Esophagus muscularis mucosa (tissue), 4 donors: ENCODE measurements around the gene RFTN1. TPM values are rescaled to one million over a fixed set of nuclear protein-coding genes. Genes with fewer than 3 reads are reported as not detected.

Source experiments
- DNase-seq: peaks from one replicate; pipeline ENCODE4 v3.0.0-alpha.2; 2017; ENCODE audit errors: extremely low spot score
- H3K27ac ChIP-seq, 4 donors: fragments of 200-600 bp; sonication (generic); replicated peaks in 1 of 4; 1 replicate in 3 of 4; 2 replicates in 1 of 4; pipeline ENCODE4 v1.5.1; 2016 to 2019; ENCODE audit warnings: mild to moderate bottlenecking in 1 of 4
- H3K27me3 ChIP-seq, 4 donors: fragments of 200-600 bp; sonication (generic); one replicate each; pipeline versions ENCODE4 v1.5.1 to v1.6.0; 2016 to 2019
- H3K36me3 ChIP-seq, 4 donors: fragments of 200-600 bp; sonication (generic); one replicate each; pipeline ENCODE4 v1.5.1; 2016 to 2019
- H3K4me1 ChIP-seq, 4 donors: fragments of 200-600 bp; sonication (generic); one replicate each; pipeline ENCODE4 v1.5.1; 2016 to 2019
- H3K4me3 ChIP-seq, 4 donors: fragments of 200-600 bp; sonication (generic); 1 replicate in 2 of 4; 2 replicates in 2 of 4; pipeline ENCODE4 v1.5.1; 2016 to 2019; ENCODE audit warnings: mild to moderate bottlenecking in 4 of 4, moderate library complexity in 1 of 4
- H3K9me3 ChIP-seq, 4 donors: fragments of 200-600 bp; sonication (generic); 1 replicate in 3 of 4; 2 replicates in 1 of 4; pipeline ENCODE4 v1.5.1; 2016 to 2019
- CTCF ChIP-seq, 3 experiments: fragments of 200-600 bp in 2 of 3; fragments of 450-650 bp in 1 of 3; sonication (generic) in 2 of 3; IDR thresholded peaks; one replicate each; pipeline ENCODE4 v1.5.1; 2017 to 2019; ENCODE audit warnings: antibody characterized with exemption in 3 of 3, mild to moderate bottlenecking in 2 of 3, moderate library complexity in 1 of 3
- EP300 ChIP-seq: sonication (generic); formaldehyde crosslinking; IDR thresholded peaks from one replicate; pipeline ENCODE4 v1.6.1; 2017; ENCODE audit warnings: antibody characterized with exemption
- POLR2A ChIP-seq: fragments of 450-650 bp; IDR thresholded peaks from one replicate; pipeline ENCODE4 v1.6.1; 2017; ENCODE audit warnings: antibody characterized with exemption, moderate library complexity, mild to moderate bottlenecking, low read depth
- POLR2AphosphoS5 ChIP-seq, 2 donors: sonication (generic); formaldehyde crosslinking; IDR thresholded peaks; one replicate each; pipeline ENCODE4 v1.6.1; 2017; ENCODE audit warnings: antibody characterized with exemption in 2 of 2
- WGBS: methylation state at CpG from one replicate; pipeline ENCODE4 v1.1.5; 2018; 5-methylcytosine and 5-hydroxymethylcytosine counted together
- intact Hi-C: fragments of 100-400 bp; cut with DNase I; formaldehyde crosslinking; loops from one replicate; pipeline ENCODE4 v1.15.1; 2023
- total RNA-seq, 4 donors: library from RNA; depleted of rRNA; stranded (reverse); fragments of >200 nt; gene quantifications; one replicate each; pipeline versions ENCODE4 v1.1.0 to v1.2.1, GENCODE V29; 2016

RFTN1 gene
- total RNA-seq, 4 donors from 2014 or later, result 79.7 to 142 (median 104) TPM

- intact Hi-C loops, result no loop called here
- no peak for TF ChIP-seq POLR2AphosphoS5 (IDR thresholded peaks at IDR 0.05)
- no peaks in the 10 kb centered on the region for H3K36me3 ChIP-seq
- H3K4me3 ChIP-seq, result no peak overlapping the region
- WGBS, result 90% methylated on average over 4 of the region's 4 CpGs
- peaks cover 13 to 38% (median 35%) of the 10 kb centered on the region in 4 donors for H3K4me1 ChIP-seq
- no peaks in the 10 kb centered on the region for H3K27me3 ChIP-seq
- no peaks in the 10 kb centered on the region for H3K9me3 ChIP-seq
- peak overlapping the region; percentile 40 to 76 (median 73) for H3K27ac ChIP-seq
- DNase-seq, result no peak
These were observed 66.4 kb downstream of the RFTN1 start for GRCh38 chr3:16447135-16447534.

GRCh38 chr3:16444344-16444743 is 69.2 kb downstream of the RFTN1 start:
- TF ChIP-seq POLR2AphosphoS5 (IDR thresholded peaks at IDR 0.05), result no peak
- no peak for TF ChIP-seq EP300
- no peak for TF ChIP-seq CTCF (IDR thresholded peaks at IDR 0.05)
- TF ChIP-seq POLR2A, result no peak
- DNase-seq, result no peak
- 93% methylated on average over 6 of the region's 6 CpGs for WGBS
- no peaks in the 10 kb centered on the region for H3K36me3 ChIP-seq
- no peaks in the 10 kb centered on the region for H3K9me3 ChIP-seq
- H3K27me3 ChIP-seq, result no peaks in the 10 kb centered on the region
- H3K27ac ChIP-seq, result no peak overlapping the region
- no peak overlapping the region for H3K4me3 ChIP-seq
- peaks cover 20 to 55% (median 52%) of the 10 kb centered on the region in 4 donors for H3K4me1 ChIP-seq
- intact Hi-C loops, result no loop called here

- no peak overlapping the region for H3K4me3 ChIP-seq
- no peak for DNase-seq
- TF ChIP-seq POLR2A (no peak), EP300 (no peak), POLR2AphosphoS5 (IDR thresholded peaks at IDR 0.05) (no peak), CTCF (IDR thresholded peaks at IDR 0.05) (no peak)
- H3K9me3 ChIP-seq, result no peaks in the 10 kb centered on the region
- intact Hi-C loops, result no loop called here
- peaks cover 20 to 49% (median 43%) of the 10 kb centered on the region in 4 donors for H3K4me1 ChIP-seq
- no peaks in the 10 kb centered on the region for H3K27me3 ChIP-seq
- 100% methylated on average over 1 of the region's 1 CpG for WGBS
- no peaks in the 10 kb centered on the region for H3K36me3 ChIP-seq
- H3K27ac ChIP-seq, result no peak overlapping the region
These were observed 70.8 kb downstream of the RFTN1 start for GRCh38 chr3:16442730-16443129.

GRCh38 chr3:16441371-16441875 is 72.1 kb downstream of the RFTN1 start:
- no peaks in the 10 kb centered on the region for H3K36me3 ChIP-seq
- H3K4me3 ChIP-seq, result no peak overlapping the region
- H3K9me3 ChIP-seq, result no peaks in the 10 kb centered on the region
- no peaks in the 10 kb centered on the region for H3K27me3 ChIP-seq
- no peak for TF ChIP-seq POLR2A
- no peak for TF ChIP-seq EP300
- peaks cover 26 to 45% (median 34%) of the 10 kb centered on the region in 4 donors for H3K4me1 ChIP-seq
- no peak for DNase-seq
- 34% methylated on average over 5 of the region's 5 CpGs for WGBS
- intact Hi-C loops, result no loop called here
- peak overlapping the region in 2 of 4 donors; percentile 45 to 57 for H3K27ac ChIP-seq

- intact Hi-C loops, result no loop called here
- no peaks in the 10 kb centered on the region for H3K9me3 ChIP-seq
- DNase-seq, result no peak
- peaks cover 26 to 45% (median 34%) of the 10 kb centered on the region in 4 donors for H3K4me1 ChIP-seq
- H3K4me3 ChIP-seq, result no peak overlapping the region
- WGBS, result 77% methylated on average over 13 of the region's 13 CpGs
- no peaks in the 10 kb centered on the region for H3K27me3 ChIP-seq
- H3K27ac ChIP-seq, result peak overlapping the region; percentile 43 to 60 (median 56)
- TF ChIP-seq EP300, result no peak
- no peak for TF ChIP-seq POLR2A
- TF ChIP-seq CTCF (IDR thresholded peaks at IDR 0.05), result no peak
- TF ChIP-seq POLR2AphosphoS5 (IDR thresholded peaks at IDR 0.05), result no peak
- H3K36me3 ChIP-seq, result no peaks in the 10 kb centered on the region
These were observed 73.4 kb downstream of the RFTN1 start for GRCh38 chr3:16439848-16440708.
